H1 (cell line): Measurements from ENCODE around the gene RELN. TPM values are rescaled to one million over a fixed set of nuclear protein-coding genes. Genes with fewer than 3 reads are reported as not detected.
A peak's percentile ranks its signal among the peaks of the same experiment; 100 is the strongest.

ENCODE experiments used
- CTCF ChIA-PET: fragments of 300-600 bp; sonication (Branson Sonifier 250); formaldehyde crosslinking; loops from one replicate; lab custom pipeline; 2021; ENCODE audit not compliant: partially characterized antibody; lab: Charles Lee
- POLR2A ChIA-PET: fragments of 300-600 bp; sonication (Branson Sonifier 250); formaldehyde crosslinking; loops from one replicate; lab custom pipeline; 2021; ENCODE audit warnings: inconsistent platforms; ENCODE audit not compliant: partially characterized antibody; lab: Charles Lee
- DNase-seq, 2 experiments: peaks; one replicate each; pipeline versions ENCODE4 v3.0.0 to v3.0.0-alpha.2; 2010 to 2022; ENCODE audit warnings: low spot score in 2 of 2, low read depth in 1 of 2, mixed read lengths in 1 of 2
- FAIRE-seq: peaks from 2 replicates; lab custom pipeline; 2011; peaks lifted over from hg19 to GRCh38; lab: Jason Lieb, UNC
- H2AFZ ChIP-seq: 2 replicates; pipeline ENCODE4 v1.8.1; 2012; ENCODE audit warnings: low read length, inconsistent platforms
- H2AK5ac ChIP-seq: 2 replicates; pipeline ENCODE4 v1.6.1; 2013; ENCODE audit warnings: low read depth, low read length
- H2BK120ac ChIP-seq: replicated peaks from 2 replicates; pipeline ENCODE3; 2013; ENCODE audit warnings: low read depth, low read length, inconsistent platforms
- H2BK12ac ChIP-seq: 2 replicates; pipeline ENCODE4 v1.6.1; 2013; ENCODE audit warnings: low read depth, low read length
- H2BK15ac ChIP-seq: 2 replicates; pipeline ENCODE4 v1.6.1; 2013; ENCODE audit warnings: low read length
- H2BK20ac ChIP-seq: 2 replicates; pipeline ENCODE4 v1.6.1; 2013; ENCODE audit warnings: low read length
- H2BK5ac ChIP-seq: 2 replicates; pipeline ENCODE4 v1.6.1; 2013; ENCODE audit warnings: low read depth, low read length
- H3K14ac ChIP-seq: 2 replicates; pipeline ENCODE4 v1.6.1; 2013; ENCODE audit warnings: inconsistent platforms; ENCODE audit not compliant: insufficient read length
- H3K18ac ChIP-seq: 2 replicates; pipeline ENCODE4 v1.6.1; 2013; ENCODE audit warnings: low read length; ENCODE audit errors: extremely low read depth
- H3K23ac ChIP-seq: 2 replicates; pipeline ENCODE4 v1.6.1; 2013; ENCODE audit warnings: inconsistent platforms; ENCODE audit not compliant: insufficient read length
- H3K23me2 ChIP-seq: 2 replicates; pipeline ENCODE4 v1.6.1; 2013; ENCODE audit warnings: low read depth, low read length
- H3K27ac ChIP-seq: 2 replicates; pipeline ENCODE4 v1.6.1; 2011; ENCODE audit warnings: low read depth, low read length, inconsistent platforms
- H3K27me3 ChIP-seq, 4 experiments: replicated peaks in 1 of 4; 1 replicate in 1 of 4; 2 replicates in 3 of 4; pipeline versions ENCODE4 v1.6.1 to v1.8.1; 2011 to 2013; ENCODE audit warnings: low read length in 3 of 4, mild to moderate bottlenecking in 3 of 4, inconsistent platforms in 2 of 4, mixed read lengths in 2 of 4, moderate library complexity in 1 of 4; ENCODE audit not compliant: control insufficient read depth in 3 of 4, insufficient read depth in 3 of 4; ENCODE audit errors: extremely low read depth in 1 of 4
- H3K36me3 ChIP-seq, 4 experiments: 2 replicates each; pipeline versions ENCODE4 v1.6.1 to v1.8.1; 2011 to 2013; ENCODE audit warnings: mild to moderate bottlenecking in 4 of 4, low read length in 3 of 4, moderate library complexity in 2 of 4, control low read depth in 1 of 4, inconsistent platforms in 1 of 4; ENCODE audit not compliant: insufficient read depth in 4 of 4, control insufficient read depth in 2 of 4
- H3K4ac ChIP-seq: replicated peaks from 2 replicates; pipeline ENCODE3; 2013; ENCODE audit warnings: low read length, low read depth, mixed read lengths, inconsistent platforms; ENCODE audit not compliant: insufficient read length
- H3K4me1 ChIP-seq, 4 experiments: replicated peaks in 1 of 4; 1 replicate in 1 of 4; 2 replicates in 3 of 4; pipeline versions ENCODE4 v1.6.1 to v1.8.1; 2011 to 2013; ENCODE audit warnings: low read length in 3 of 4, inconsistent platforms in 2 of 4, mixed read lengths in 1 of 4; ENCODE audit not compliant: insufficient read depth in 4 of 4, control insufficient read depth in 3 of 4
- H3K4me2 ChIP-seq, 2 experiments: 2 replicates each; pipeline versions ENCODE4 v1.6.1 to v1.8.1; 2011 to 2013; ENCODE audit warnings: low read depth in 2 of 2, low read length in 2 of 2, control low read depth in 1 of 2, inconsistent platforms in 1 of 2, mild to moderate bottlenecking in 1 of 2; ENCODE audit not compliant: insufficient read depth in 1 of 2
- H3K4me3 ChIP-seq, 4 experiments: fragments of 200-600, 300-600 bp in 1 of 4; sonication (generic), shearing (Covaris generic), sonication (Bioruptor Twin) in 1 of 4; 2 replicates each; pipeline versions ENCODE4 v1.5.1 to v1.8.1; 2011 to 2016; ENCODE audit warnings: low read length in 4 of 4, low read depth in 3 of 4, control low read depth in 2 of 4, inconsistent platforms in 2 of 4, mild to moderate bottlenecking in 2 of 4, mixed read lengths in 1 of 4, moderate library complexity in 1 of 4; ENCODE audit not compliant: insufficient read depth in 2 of 4; ENCODE audit errors: extremely low read depth in 1 of 4
- H3K56ac ChIP-seq: replicated peaks from 2 replicates; pipeline ENCODE3; 2013; ENCODE audit warnings: low read depth, mild to moderate bottlenecking, mixed read lengths, low read length, inconsistent platforms; ENCODE audit not compliant: insufficient read length
- H3K79me1 ChIP-seq: 2 replicates; pipeline ENCODE4 v1.6.1; 2013; ENCODE audit warnings: low read depth, low read length, control low read depth
- H3K79me2 ChIP-seq, 2 experiments: 2 replicates each; pipeline versions ENCODE4 v1.6.1 to v1.8.1; 2012 to 2013; ENCODE audit warnings: low read length in 2 of 2, mild to moderate bottlenecking in 2 of 2, inconsistent platforms in 1 of 2; ENCODE audit not compliant: insufficient read depth in 2 of 2, control insufficient read depth in 1 of 2
- H3K9ac ChIP-seq, 4 experiments: replicated peaks in 1 of 4; 1 replicate in 1 of 4; 2 replicates in 3 of 4; pipeline versions ENCODE4 v1.6.1 to v1.8.1; 2011 to 2013; ENCODE audit warnings: low read depth in 3 of 4, low read length in 3 of 4, control low read depth in 2 of 4, mild to moderate bottlenecking in 2 of 4, moderate library complexity in 2 of 4, inconsistent platforms in 1 of 4; ENCODE audit errors: extremely low read depth in 1 of 4
- H3K9me3 ChIP-seq, 2 experiments: 2 replicates each; pipeline versions ENCODE4 v1.6.1 to v1.8.1; 2012 to 2013; ENCODE audit warnings: mild to moderate bottlenecking in 2 of 2, moderate library complexity in 2 of 2, control low read depth in 1 of 2, inconsistent platforms in 1 of 2, low read depth in 1 of 2, low read length in 1 of 2, mixed read lengths in 1 of 2; ENCODE audit not compliant: insufficient read depth in 2 of 2
- H4K20me1 ChIP-seq, 2 experiments: replicated peaks in 1 of 2; 2 replicates each; pipeline versions ENCODE3 to v1.8.1; 2011 to 2013; ENCODE audit warnings: inconsistent platforms in 2 of 2, low read length in 2 of 2, mild to moderate bottlenecking in 1 of 2; ENCODE audit not compliant: insufficient read depth in 2 of 2, control insufficient read depth in 1 of 2
- H4K5ac ChIP-seq: 2 replicates; pipeline ENCODE4 v1.6.1; 2013; ENCODE audit warnings: low read length, low read depth, mixed read lengths, inconsistent platforms; ENCODE audit not compliant: insufficient read length
- H4K8ac ChIP-seq: 2 replicates; pipeline ENCODE4 v1.8.0; 2013; ENCODE audit warnings: mild to moderate bottlenecking, moderate library complexity, low read length, inconsistent platforms; ENCODE audit not compliant: insufficient read depth; ENCODE audit errors: extremely low read depth
- H4K91ac ChIP-seq: replicated peaks from 2 replicates; pipeline ENCODE3; 2013; ENCODE audit warnings: low read length, mixed read lengths, inconsistent platforms; ENCODE audit not compliant: insufficient read length
- CTBP2 ChIP-seq: IDR thresholded peaks from 2 replicates; pipeline ENCODE4 v1.7.0; 2011; ENCODE audit warnings: borderline replicate concordance, mild to moderate bottlenecking, moderate library complexity, mixed read lengths, low read length; ENCODE audit not compliant: insufficient read depth, insufficient read length
- E2F6 ChIP-seq: IDR thresholded peaks from 2 replicates; pipeline ENCODE4 v1.6.1; 2012; ENCODE audit warnings: inconsistent platforms
- EGR1 ChIP-seq: IDR thresholded peaks from 2 replicates; pipeline ENCODE4 v1.6.1; 2011; ENCODE audit warnings: low read depth, low read length, borderline replicate concordance
- EZH2 ChIP-seq: fragments of 200-600 bp; sonication (generic); IDR thresholded peaks from 2 replicates; pipeline ENCODE4 v1.7.1; 2012; ENCODE audit warnings: low read depth, mild to moderate bottlenecking, moderate library complexity, low read length, inconsistent platforms; ENCODE audit not compliant: severe bottlenecking
- KDM4A ChIP-seq: IDR thresholded peaks from one replicate; pipeline ENCODE4 v1.7.1; 2012; ENCODE audit warnings: low read depth, mild to moderate bottlenecking, moderate library complexity, low read length, inconsistent platforms; ENCODE audit not compliant: severe bottlenecking
- MAX ChIP-seq: IDR thresholded peaks from 2 replicates; pipeline ENCODE4 v1.6.1; 2012; ENCODE audit warnings: inconsistent platforms
- POLR2A ChIP-seq, 2 experiments: IDR thresholded peaks; 1 replicate in 1 of 2; 2 replicates in 1 of 2; pipeline ENCODE4 v1.6.1; 2011; ENCODE audit warnings: low read depth in 2 of 2, low read length in 2 of 2, mild to moderate bottlenecking in 2 of 2; ENCODE audit errors: control extremely low read depth in 1 of 2
- SIN3A ChIP-seq, 2 experiments: IDR thresholded peaks in 1 of 2; conservative IDR thresholded peaks in 1 of 2; 2 replicates each; pipeline ENCODE4 v1.6.1; 2011 to 2012; ENCODE audit warnings: low read length in 2 of 2, improper control_type of control experiment in 1 of 2, low read depth in 1 of 2, mild to moderate bottlenecking in 1 of 2
- SP1 ChIP-seq: IDR thresholded peaks from 2 replicates; pipeline ENCODE4 v1.6.1; 2011; ENCODE audit warnings: low read depth, low read length
- SUZ12 ChIP-seq: fragments of 200-600 bp; sonication (generic); IDR thresholded peaks from 2 replicates; pipeline ENCODE4 v1.6.1; 2012; ENCODE audit warnings: mild to moderate bottlenecking, inconsistent platforms, low read length, moderate library complexity, mixed read lengths
- TCF12 ChIP-seq: IDR thresholded peaks from 2 replicates; pipeline ENCODE4 v1.6.1; 2011; ENCODE audit warnings: low read depth, mild to moderate bottlenecking, low read length
- WGBS, 2 experiments: shearing (Covaris generic) in 1 of 2; methylation state at CpG; one replicate each; pipeline versions ENCODE4 v1.1.6 to v1.1.7; 2013 to 2015; ENCODE audit warnings: low lambda C conversion rate in 2 of 2, mixed read lengths in 2 of 2, inconsistent platforms in 1 of 2, low coverage in 1 of 2, missing lambda C conversion rate in 1 of 2; ENCODE audit not compliant: insufficient replicate concordance in 2 of 2, insufficient coverage in 1 of 2, insufficient read length in 1 of 2; ENCODE audit errors: extremely low coverage in 1 of 2, missing lambda C conversion rate in 1 of 2; 5-methylcytosine and 5-hydroxymethylcytosine counted together
- polyA plus RNA-seq, 7 experiments: library from polyadenylated mRNA; depleted of rRNA in 3 of 7; stranded (reverse) in 5 of 7; unstranded in 2 of 7; fragments of >200 nt in 5 of 7; fragments of 200-250 nt in 2 of 7; gene quantifications; 1 replicate in 5 of 7; 2 replicates in 1 of 7; 4 replicates in 1 of 7; pipeline versions ENCODE4 v1.2.1 to v1.2.3, GENCODE V29; 2011 to 2013; ENCODE audit warnings: missing spikeins in 2 of 7, mixed read lengths in 2 of 7
- total RNA-seq: library from RNA; stranded (reverse); fragmentation: NEBNext Ultra II Directional; extraction: Animal tissue kit (Norgen Biotek cat#: 25700); gene quantifications from 2 replicates; pipeline ENCODE4 v1.2.1, GENCODE V29; 2021

Gene RELN
- total and polyA plus RNA-seq, 2 of the 8 experiments (the other 6 are each of a cell fraction or from before 2014, with no cell fraction given): 0.03 to 0.07 TPM

- FAIRE-seq: no peak
- Histone ChIP-seq H3K23ac (no peak overlapping the region), H3K4me2 (peak overlapping the region; percentile 71 to 83), H2BK15ac (no peak overlapping the region), H3K18ac (peak overlapping the region; percentile 71), H3K27ac (no peak overlapping the region), H3K79me1 (no peaks in the 10 kb centered on the region), H2BK20ac (no peak overlapping the region), H3K9me3 (no peaks in the 10 kb centered on the region), H2BK5ac (no peak overlapping the region), H3K9ac (no peak overlapping the region), H4K91ac (no peak overlapping the region), H4K5ac (no peak overlapping the region), H3K4ac (no peak overlapping the region), H3K4me1 (peaks cover 0 to 6% (median 4%) of the 10 kb centered on the region in 4 experiments; a peak in 5 of 7 replicates), H3K14ac (no peak overlapping the region), H2AK5ac (no peak overlapping the region), H2BK12ac (no peak overlapping the region), H3K4me3 (peak overlapping the region; percentile 27 to 59 (median 39)), H4K20me1 (no peaks in the 10 kb centered on the region), H4K8ac (no peak overlapping the region), H3K36me3 (no peaks in the 10 kb centered on the region), H2BK120ac (no peak overlapping the region), H3K56ac (no peak overlapping the region), H2AFZ (peak overlapping the region; percentile 88), H3K23me2 (peaks cover 4% of the 10 kb centered on the region; the same call in 1 of the 2 replicates), H3K27me3 (peaks cover 1 to 38% (median 28%) of the 10 kb centered on the region in 4 experiments), H3K79me2 (no peaks in the 10 kb centered on the region)
- CTCF ChIA-PET: interaction anchor here (0.6 to 1.3 kb wide), 7 partner anchors 9 to 127 kb away, joined by 3 to 4 read pairs (median 3); no protein-coding TSS in a partner anchor
- peak in 1 of 2 experiments; percentile 79 for DNase-seq
- 10% methylated on average over 40 of the region's 48 CpGs; no CpG with 5 or more reads in 1 of the 2 experiments for WGBS, 2 experiments
- POLR2A ChIA-PET: no interaction called here
- no peak for TF ChIP-seq EGR1
- TF ChIP-seq POLR2A (IDR thresholded peaks at IDR 0.05; ENCODE audit: control extremely low read depth in 1 of 2, low read depth in 2 of 2, low read length in 2 of 2): no peak
- peak; percentile 77 for TF ChIP-seq EZH2
- TF ChIP-seq SP1: no peak
- TF ChIP-seq SIN3A (conservative IDR thresholded peaks at IDR 0.05 in 1 of 2, IDR thresholded peaks at IDR 0.05 in 1 of 2; ENCODE audit: low read depth in 1 of 2, low read length in 2 of 2): no peak
- peak; percentile 87 for TF ChIP-seq KDM4A
- TF ChIP-seq MAX: peak; percentile 90
- TF ChIP-seq CTBP2: peak; percentile 27
- no peak for TF ChIP-seq TCF12
- peak; percentile 92 for TF ChIP-seq E2F6
- TF ChIP-seq SUZ12: peak; percentile 69; the same call in 1 of the 2 replicates
Observed at GRCh38 chr7:103445228-103446048, 544.0 kb downstream of the RELN start.
